ENCODE measurements around the gene NR4A1.

DNA sequence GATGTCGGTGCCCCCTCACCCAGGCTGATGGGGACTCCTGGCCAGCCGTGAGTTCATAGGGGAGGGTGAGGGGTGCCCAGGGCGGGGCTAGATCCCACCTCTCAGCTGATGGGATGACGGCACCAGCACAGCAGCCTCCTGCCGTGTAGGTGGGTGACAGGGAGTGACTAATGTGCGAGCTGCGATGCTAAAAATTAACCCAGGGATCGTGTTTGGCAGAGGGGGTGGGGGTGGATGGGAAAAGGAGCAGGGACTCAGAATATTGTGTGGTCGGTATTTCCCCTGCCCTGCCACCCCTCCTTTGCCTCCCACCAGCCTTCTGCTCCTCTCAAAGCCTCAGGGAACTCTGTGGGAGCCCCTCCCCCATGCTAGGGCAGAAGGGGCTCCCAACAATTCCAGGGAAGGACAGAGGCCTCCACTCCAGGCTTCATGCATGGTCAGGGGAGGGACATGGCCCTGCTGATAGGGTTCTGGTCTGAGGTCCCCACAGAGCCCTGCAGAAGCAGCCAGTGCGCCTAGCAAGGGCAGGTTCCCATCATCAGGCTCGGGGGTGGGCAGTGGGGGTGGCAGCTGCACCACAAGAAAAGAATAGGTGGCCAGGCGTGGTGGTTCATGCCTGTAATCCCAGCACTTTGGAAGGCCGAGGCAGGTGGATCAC, 32.0 kb upstream of the NR4A1 start:
- TF ChIP-seq EP300 (conservative IDR thresholded peaks at IDR 0.05; ENCODE audit: poor library complexity, severe bottlenecking) (no peak), POLR2AphosphoS5 (IDR thresholded peaks at IDR 0.05) (no peak)
- TF ChIP-seq, protein P1, sequence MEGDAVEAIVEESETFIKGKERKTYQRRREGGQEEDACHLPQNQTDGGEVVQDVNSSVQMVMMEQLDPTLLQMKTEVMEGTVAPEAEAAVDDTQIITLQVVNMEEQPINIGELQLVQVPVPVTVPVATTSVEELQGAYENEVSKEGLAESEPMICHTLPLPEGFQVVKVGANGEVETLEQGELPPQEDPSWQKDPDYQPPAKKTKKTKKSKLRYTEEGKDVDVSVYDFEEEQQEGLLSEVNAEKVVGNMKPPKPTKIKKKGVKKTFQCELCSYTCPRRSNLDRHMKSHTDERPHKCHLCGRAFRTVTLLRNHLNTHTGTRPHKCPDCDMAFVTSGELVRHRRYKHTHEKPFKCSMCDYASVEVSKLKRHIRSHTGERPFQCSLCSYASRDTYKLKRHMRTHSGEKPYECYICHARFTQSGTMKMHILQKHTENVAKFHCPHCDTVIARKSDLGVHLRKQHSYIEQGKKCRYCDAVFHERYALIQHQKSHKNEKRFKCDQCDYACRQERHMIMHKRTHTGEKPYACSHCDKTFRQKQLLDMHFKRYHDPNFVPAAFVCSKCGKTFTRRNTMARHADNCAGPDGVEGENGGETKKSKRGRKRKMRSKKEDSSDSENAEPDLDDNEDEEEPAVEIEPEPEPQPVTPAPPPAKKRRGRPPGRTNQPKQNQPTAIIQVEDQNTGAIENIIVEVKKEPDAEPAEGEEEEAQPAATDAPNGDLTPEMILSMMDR (IDR thresholded peaks at IDR 0.05; ENCODE audit: poor library complexity, severe bottlenecking), result no peak

Data from neural cell (in vitro differentiated cells).